ENCODE measurements around the gene ATAD5.
A peak's percentile ranks its signal among the peaks of the same experiment; 100 is the strongest.
"Not testable (repeated sequence)": the region's sequence is repeated elsewhere in the genome, so short reads cannot be mapped to it uniquely, and the experiment has no call there.

The ATAD5 gene

GRCh38 chr17:30910151-30910550 lies 78.4 kb downstream of the ATAD5 start:
- not testable (repeated sequence) for H3K4me3 ChIP-seq (ENCODE audit: insufficient read depth, low read depth, low read length, poor library complexity, severe bottlenecking); H3K4me1 ChIP-seq (ENCODE audit: control insufficient read depth, insufficient read depth, low read length, poor library complexity, severe bottlenecking); DNase-seq; H3K27me3 ChIP-seq (replicated peaks; ENCODE audit: control insufficient read depth, insufficient read depth, low read length, poor library complexity, severe bottlenecking); H3K9me3 ChIP-seq (ENCODE audit: control insufficient read depth, low read length); H3K36me3 ChIP-seq (ENCODE audit: control insufficient read depth, insufficient read depth, low read length); H3K27ac ChIP-seq (ENCODE audit: insufficient read depth, low read length, poor library complexity, severe bottlenecking)

- H3K4me3 ChIP-seq (ENCODE audit: insufficient read depth, low read depth, low read length, poor library complexity, severe bottlenecking), result no peak overlapping the region
- no peaks in the 10 kb centered on the region for H3K4me1 ChIP-seq (ENCODE audit: control insufficient read depth, insufficient read depth, low read length, poor library complexity, severe bottlenecking)
- H3K27me3 ChIP-seq (replicated peaks; ENCODE audit: control insufficient read depth, insufficient read depth, low read length, poor library complexity, severe bottlenecking), result no peaks in the 10 kb centered on the region
- no peaks in the 10 kb centered on the region for H3K36me3 ChIP-seq (ENCODE audit: control insufficient read depth, insufficient read depth, low read length)
- DNase-seq, result no peak
- no peaks in the 10 kb centered on the region for H3K9me3 ChIP-seq (ENCODE audit: control insufficient read depth, low read length)
- no peak overlapping the region for H3K27ac ChIP-seq (ENCODE audit: insufficient read depth, low read length, poor library complexity, severe bottlenecking)
These were observed 82.2 kb downstream of the ATAD5 start for GRCh38 chr17:30913955-30914354.

DNA sequence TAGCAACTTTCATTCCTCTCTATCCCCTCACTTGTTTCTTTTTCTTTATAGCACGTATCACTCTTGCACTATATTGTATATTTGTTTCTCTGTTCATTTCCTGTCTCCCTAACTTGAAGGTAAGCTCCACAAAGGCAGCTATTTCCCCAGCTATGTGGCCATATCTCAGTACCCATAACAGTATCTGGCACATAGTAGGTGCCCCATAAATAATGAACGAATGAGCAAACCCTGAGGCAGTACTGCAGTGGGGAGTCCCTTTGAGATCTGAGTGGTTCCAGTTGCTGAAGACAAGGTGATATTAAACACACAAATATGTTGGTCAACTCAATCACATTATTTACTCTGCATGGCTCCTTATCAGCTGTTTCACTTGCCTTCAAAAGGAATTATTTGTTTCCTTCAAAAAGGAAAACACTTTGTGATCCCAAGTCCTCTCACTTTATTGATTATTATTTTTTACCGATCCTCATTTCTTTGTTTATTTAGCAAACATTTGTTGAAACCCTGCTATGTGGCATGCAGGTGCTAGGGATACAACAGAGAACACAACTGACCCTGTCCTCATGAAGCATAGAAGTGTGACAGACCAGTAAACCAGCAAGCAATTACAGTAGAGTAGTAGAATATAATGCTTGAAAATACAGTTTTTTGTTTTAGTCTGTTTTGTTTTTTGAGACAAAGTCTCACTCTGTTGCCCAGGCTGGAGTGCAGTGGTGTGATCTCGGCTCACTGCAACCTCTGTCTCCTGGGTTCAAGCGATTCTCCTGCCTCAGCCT lies 84.3 kb downstream of the ATAD5 start:
- no peak for DNase-seq
- Histone ChIP-seq H3K36me3 (ENCODE audit: control insufficient read depth, insufficient read depth, low read length) (no peaks in the 10 kb centered on the region), H3K4me3 (ENCODE audit: insufficient read depth, low read depth, low read length, poor library complexity, severe bottlenecking) (no peak overlapping the region), H3K27me3 (replicated peaks; ENCODE audit: control insufficient read depth, insufficient read depth, low read length, poor library complexity, severe bottlenecking) (peaks cover 2% of the 10 kb centered on the region), H3K4me1 (ENCODE audit: control insufficient read depth, insufficient read depth, low read length, poor library complexity, severe bottlenecking) (no peaks in the 10 kb centered on the region), H3K27ac (ENCODE audit: insufficient read depth, low read length, poor library complexity, severe bottlenecking) (no peak overlapping the region), H3K9me3 (ENCODE audit: control insufficient read depth, low read length) (no peaks in the 10 kb centered on the region)

- H3K4me1 ChIP-seq (ENCODE audit: control insufficient read depth, insufficient read depth, low read length, poor library complexity, severe bottlenecking), result peaks cover 4% of the 10 kb centered on the region
- H3K9me3 ChIP-seq (ENCODE audit: control insufficient read depth, low read length), result no peaks in the 10 kb centered on the region
- H3K27me3 ChIP-seq (replicated peaks; ENCODE audit: control insufficient read depth, insufficient read depth, low read length, poor library complexity, severe bottlenecking), result peaks cover 11% of the 10 kb centered on the region
- H3K36me3 ChIP-seq (ENCODE audit: control insufficient read depth, insufficient read depth, low read length), result no peaks in the 10 kb centered on the region
- H3K4me3 ChIP-seq (ENCODE audit: insufficient read depth, low read depth, low read length, poor library complexity, severe bottlenecking), result no peak overlapping the region
- no peak overlapping the region for H3K27ac ChIP-seq (ENCODE audit: insufficient read depth, low read length, poor library complexity, severe bottlenecking)
- no peak for DNase-seq
These were observed 85.3 kb downstream of the ATAD5 start for GRCh38 chr17:30917050-30917449.

DNA sequence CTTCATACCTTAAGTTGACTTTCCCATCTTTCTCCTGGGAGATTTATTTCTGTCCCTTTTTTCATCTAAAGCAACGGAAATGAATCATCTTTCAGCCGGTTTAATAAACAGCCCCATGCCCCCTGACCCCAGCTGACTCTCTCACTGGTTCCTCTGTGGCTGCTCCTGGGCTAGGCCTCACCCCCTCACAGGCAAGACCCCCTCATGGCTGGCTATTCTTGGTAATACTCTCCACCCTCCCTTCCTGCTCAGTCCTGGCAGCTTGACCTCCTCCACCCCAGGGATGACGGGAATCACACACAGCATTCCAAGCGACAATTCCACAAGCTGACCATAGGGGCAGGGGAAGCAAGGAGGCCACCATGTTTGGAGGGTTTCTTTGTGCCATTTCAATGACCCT lies 88.5 kb downstream of the ATAD5 start:
- H3K27me3 ChIP-seq (replicated peaks; ENCODE audit: control insufficient read depth, insufficient read depth, low read length, poor library complexity, severe bottlenecking), result peaks cover 25% of the 10 kb centered on the region
- no peaks in the 10 kb centered on the region for H3K9me3 ChIP-seq (ENCODE audit: control insufficient read depth, low read length)
- no peak overlapping the region for H3K27ac ChIP-seq (ENCODE audit: insufficient read depth, low read length, poor library complexity, severe bottlenecking)
- no peaks in the 10 kb centered on the region for H3K36me3 ChIP-seq (ENCODE audit: control insufficient read depth, insufficient read depth, low read length)
- H3K4me3 ChIP-seq (ENCODE audit: insufficient read depth, low read depth, low read length, poor library complexity, severe bottlenecking), result no peak overlapping the region
- no peak for DNase-seq
- H3K4me1 ChIP-seq (ENCODE audit: control insufficient read depth, insufficient read depth, low read length, poor library complexity, severe bottlenecking), result peaks cover 11% of the 10 kb centered on the region

DNA sequence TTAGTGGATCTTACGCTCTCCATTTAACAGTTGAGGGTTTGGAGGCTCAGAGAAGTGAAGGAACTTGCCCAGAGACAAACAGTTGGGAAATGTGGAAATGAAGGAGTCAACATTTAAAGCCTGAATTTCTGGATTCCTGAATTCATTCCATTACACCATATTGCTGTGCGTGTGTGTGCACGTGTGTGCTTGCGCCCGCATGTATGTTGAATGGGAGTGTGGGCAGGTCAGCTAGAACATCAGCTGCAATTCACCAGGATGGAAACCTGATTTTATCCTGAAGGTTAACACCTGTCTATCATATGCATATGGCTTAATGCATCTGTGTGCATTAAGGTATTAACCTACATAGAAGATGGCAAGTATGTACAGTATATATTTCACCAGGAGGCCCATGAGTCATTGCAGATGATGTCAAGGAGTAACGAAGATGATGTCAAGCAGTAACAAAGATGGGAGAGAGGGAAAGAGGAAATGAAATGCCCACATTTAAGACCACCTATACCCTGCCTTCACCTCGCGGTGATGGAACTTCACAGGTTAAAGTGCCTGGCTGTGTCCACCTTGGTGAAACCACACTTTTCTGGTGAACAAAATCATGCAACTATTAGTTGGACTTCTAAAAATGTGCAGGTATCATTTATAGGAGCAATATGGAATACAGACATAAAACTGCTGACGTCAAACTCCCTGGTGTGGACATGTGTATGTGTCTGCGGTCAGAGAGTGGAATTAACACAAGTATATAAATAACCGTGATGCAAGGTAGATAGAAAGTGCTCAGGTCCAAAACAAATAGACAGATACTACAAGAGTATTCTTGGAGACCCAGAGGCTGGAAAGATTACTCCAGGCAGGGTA lies 89.1 kb downstream of the ATAD5 start:
- H3K9me3 ChIP-seq (ENCODE audit: control insufficient read depth, low read length), result no peaks in the 10 kb centered on the region
- H3K4me3 ChIP-seq (ENCODE audit: insufficient read depth, low read depth, low read length, poor library complexity, severe bottlenecking), result no peak overlapping the region
- H3K27me3 ChIP-seq (replicated peaks; ENCODE audit: control insufficient read depth, insufficient read depth, low read length, poor library complexity, severe bottlenecking), result peaks cover 25% of the 10 kb centered on the region
- H3K27ac ChIP-seq (ENCODE audit: insufficient read depth, low read length, poor library complexity, severe bottlenecking), result no peak overlapping the region
- DNase-seq, result no peak
- no peaks in the 10 kb centered on the region for H3K36me3 ChIP-seq (ENCODE audit: control insufficient read depth, insufficient read depth, low read length)
- H3K4me1 ChIP-seq (ENCODE audit: control insufficient read depth, insufficient read depth, low read length, poor library complexity, severe bottlenecking), result peaks cover 11% of the 10 kb centered on the region

- Histone ChIP-seq H3K9me3 (ENCODE audit: control insufficient read depth, low read length) (no peaks in the 10 kb centered on the region), H3K36me3 (ENCODE audit: control insufficient read depth, insufficient read depth, low read length) (no peaks in the 10 kb centered on the region), H3K4me3 (ENCODE audit: insufficient read depth, low read depth, low read length, poor library complexity, severe bottlenecking) (peak within 1 kb of the TSS; percentile 42), H3K27me3 (replicated peaks; ENCODE audit: control insufficient read depth, insufficient read depth, low read length, poor library complexity, severe bottlenecking) (peaks cover 25% of the 10 kb centered on the region), H3K27ac (ENCODE audit: insufficient read depth, low read length, poor library complexity, severe bottlenecking) (no peak within 1 kb of the TSS), H3K4me1 (ENCODE audit: control insufficient read depth, insufficient read depth, low read length, poor library complexity, severe bottlenecking) (peaks cover 11% of the 10 kb centered on the region)
- DNase-seq, result no peak
These were observed 89.9 kb downstream of the ATAD5 start, which contains the start of gene ADAP2 for GRCh38 chr17:30921544-30922196. Gene ADAP2 (plus strand): TSS chr17:30921945. CDS start chr17:30922015, 70 bp downstream.

DNA sequence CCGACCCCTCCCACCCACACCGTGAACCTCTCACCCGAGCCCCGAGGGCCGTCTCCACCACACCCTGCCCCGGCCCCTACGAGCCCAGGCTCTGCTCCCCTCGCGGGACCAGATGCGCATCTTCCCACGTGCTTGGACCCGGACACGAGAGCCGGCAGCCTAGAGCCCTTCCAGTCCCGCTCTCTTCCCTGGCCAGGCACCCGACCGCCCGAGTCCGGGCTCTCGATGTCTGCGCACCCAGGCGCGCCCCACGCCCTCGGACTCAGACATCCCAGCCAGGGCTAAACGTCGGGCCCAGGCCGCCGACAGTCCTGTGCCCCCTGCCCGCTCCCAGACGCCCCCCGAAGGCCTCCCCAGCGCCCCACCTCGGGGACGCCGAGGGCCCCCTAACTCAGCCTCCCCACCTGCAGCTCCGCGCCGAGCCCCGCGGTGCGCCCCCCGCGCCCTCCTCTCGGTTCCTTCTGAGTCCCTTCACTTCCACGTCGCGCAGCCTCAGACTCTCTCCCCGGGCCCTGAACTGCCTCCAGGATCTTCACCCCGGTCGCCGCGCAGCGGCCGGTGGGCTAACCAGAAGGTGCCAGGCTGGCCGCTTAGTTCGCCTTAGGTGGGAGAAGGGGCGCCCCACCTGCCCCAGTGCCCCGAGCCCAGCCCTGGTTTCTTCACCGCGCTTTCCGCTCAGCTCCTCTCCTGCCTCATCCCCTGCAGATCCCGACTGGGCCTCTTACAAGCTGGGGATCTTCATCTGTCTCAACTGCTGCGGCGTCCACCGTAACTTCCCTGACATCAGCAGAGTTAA lies 90.7 kb downstream of the ATAD5 start:
- no peaks in the 10 kb centered on the region for H3K36me3 ChIP-seq (ENCODE audit: control insufficient read depth, insufficient read depth, low read length)
- no peak overlapping the region for H3K27ac ChIP-seq (ENCODE audit: insufficient read depth, low read length, poor library complexity, severe bottlenecking)
- peaks cover 25% of the 10 kb centered on the region for H3K27me3 ChIP-seq (replicated peaks; ENCODE audit: control insufficient read depth, insufficient read depth, low read length, poor library complexity, severe bottlenecking)
- peak overlapping the region; percentile 42 for H3K4me3 ChIP-seq (ENCODE audit: insufficient read depth, low read depth, low read length, poor library complexity, severe bottlenecking)
- H3K9me3 ChIP-seq (ENCODE audit: control insufficient read depth, low read length), result no peaks in the 10 kb centered on the region
- H3K4me1 ChIP-seq (ENCODE audit: control insufficient read depth, insufficient read depth, low read length, poor library complexity, severe bottlenecking), result peaks cover 11% of the 10 kb centered on the region
- DNase-seq, result no peak

DNA sequence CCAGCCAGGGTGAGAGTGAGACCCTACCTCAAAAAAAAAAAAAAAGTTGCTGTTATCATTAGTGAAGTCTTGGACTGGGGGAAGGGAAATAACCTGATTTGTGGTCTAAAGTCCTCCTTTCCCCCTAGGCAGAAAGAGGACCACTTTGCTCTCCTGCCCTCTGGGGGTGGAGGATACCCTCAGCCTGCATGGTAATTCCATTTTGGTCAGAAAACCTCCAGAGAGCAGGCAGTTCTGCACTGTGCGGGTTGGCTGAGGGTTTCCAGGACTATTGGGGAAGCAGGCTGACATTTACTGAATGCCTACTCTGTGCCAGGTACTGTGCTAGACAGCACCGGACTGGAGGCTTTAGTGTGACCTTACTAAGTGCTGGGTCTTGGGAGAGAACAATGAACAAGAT lies 92.6 kb downstream of the ATAD5 start:
- Histone ChIP-seq H3K9me3 (ENCODE audit: control insufficient read depth, low read length) (no peaks in the 10 kb centered on the region), H3K27me3 (replicated peaks; ENCODE audit: control insufficient read depth, insufficient read depth, low read length, poor library complexity, severe bottlenecking) (peaks cover 25% of the 10 kb centered on the region), H3K27ac (ENCODE audit: insufficient read depth, low read length, poor library complexity, severe bottlenecking) (no peak overlapping the region), H3K4me3 (ENCODE audit: insufficient read depth, low read depth, low read length, poor library complexity, severe bottlenecking) (no peak overlapping the region), H3K36me3 (ENCODE audit: control insufficient read depth, insufficient read depth, low read length) (no peaks in the 10 kb centered on the region), H3K4me1 (ENCODE audit: control insufficient read depth, insufficient read depth, low read length, poor library complexity, severe bottlenecking) (peaks cover 11% of the 10 kb centered on the region)
- no peak for DNase-seq

All from effector memory CD4-positive, alpha-beta T cell (primary cell).